ENCODE data around the gene CELA2B.

GRCh38 chr1:15454256-15454655 lies 21.6 kb upstream of the CELA2B start:
- TF ChIP-seq, protein P1, sequence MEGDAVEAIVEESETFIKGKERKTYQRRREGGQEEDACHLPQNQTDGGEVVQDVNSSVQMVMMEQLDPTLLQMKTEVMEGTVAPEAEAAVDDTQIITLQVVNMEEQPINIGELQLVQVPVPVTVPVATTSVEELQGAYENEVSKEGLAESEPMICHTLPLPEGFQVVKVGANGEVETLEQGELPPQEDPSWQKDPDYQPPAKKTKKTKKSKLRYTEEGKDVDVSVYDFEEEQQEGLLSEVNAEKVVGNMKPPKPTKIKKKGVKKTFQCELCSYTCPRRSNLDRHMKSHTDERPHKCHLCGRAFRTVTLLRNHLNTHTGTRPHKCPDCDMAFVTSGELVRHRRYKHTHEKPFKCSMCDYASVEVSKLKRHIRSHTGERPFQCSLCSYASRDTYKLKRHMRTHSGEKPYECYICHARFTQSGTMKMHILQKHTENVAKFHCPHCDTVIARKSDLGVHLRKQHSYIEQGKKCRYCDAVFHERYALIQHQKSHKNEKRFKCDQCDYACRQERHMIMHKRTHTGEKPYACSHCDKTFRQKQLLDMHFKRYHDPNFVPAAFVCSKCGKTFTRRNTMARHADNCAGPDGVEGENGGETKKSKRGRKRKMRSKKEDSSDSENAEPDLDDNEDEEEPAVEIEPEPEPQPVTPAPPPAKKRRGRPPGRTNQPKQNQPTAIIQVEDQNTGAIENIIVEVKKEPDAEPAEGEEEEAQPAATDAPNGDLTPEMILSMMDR (IDR thresholded peaks at IDR 0.05): no peak
- TF ChIP-seq POLR2A (IDR thresholded peaks at IDR 0.05): no peak

Measured in heart left ventricle (tissue), 13 donors.